Mesenchymal stem cell (in vitro differentiated cells and primary cell): ENCODE results near the gene AEN.
A peak's percentile ranks its signal among the peaks of the same experiment; 100 is the strongest.

Experiments used
- DNase-seq: peaks from one replicate; pipeline ENCODE4 v3.0.0-alpha.2; 2013
- H2AFZ ChIP-seq: one replicate; pipeline ENCODE4 v1.6.1; 2013; ENCODE audit warnings: low read depth, mild to moderate bottlenecking, control low read depth, inconsistent platforms, low read length, moderate library complexity
- H2AK5ac ChIP-seq: 2 replicates; pipeline ENCODE4 v1.6.1; 2013; ENCODE audit warnings: low read length, moderate library complexity, mild to moderate bottlenecking, inconsistent platforms; ENCODE audit not compliant: severe bottlenecking
- H2BK120ac ChIP-seq: one replicate; pipeline ENCODE4 v1.6.1; 2013; ENCODE audit warnings: low read depth, mild to moderate bottlenecking, inconsistent platforms, low read length, moderate library complexity
- H2BK12ac ChIP-seq, 2 experiments: one replicate each; pipeline ENCODE4 v1.6.1; 2013; ENCODE audit warnings: inconsistent platforms in 2 of 2, low read length in 2 of 2, mild to moderate bottlenecking in 2 of 2, moderate library complexity in 2 of 2, control low read depth in 1 of 2
- H2BK15ac ChIP-seq: one replicate; pipeline ENCODE4 v1.6.1; 2013; ENCODE audit warnings: mild to moderate bottlenecking, low read depth, inconsistent platforms; ENCODE audit not compliant: poor library complexity, severe bottlenecking
- H2BK5ac ChIP-seq: 2 replicates; pipeline ENCODE4 v1.6.1; 2013; ENCODE audit warnings: low read depth, mild to moderate bottlenecking, low read length, control low read depth, inconsistent platforms; ENCODE audit not compliant: poor library complexity, severe bottlenecking
- H3K14ac ChIP-seq, 2 experiments: one replicate each; pipeline ENCODE4 v1.6.1; 2013; ENCODE audit warnings: inconsistent platforms in 2 of 2, low read length in 2 of 2, control low read depth in 1 of 2, mild to moderate bottlenecking in 1 of 2, moderate library complexity in 1 of 2
- H3K18ac ChIP-seq, 2 experiments: one replicate each; pipeline ENCODE4 v1.6.1; 2013; ENCODE audit warnings: inconsistent platforms in 2 of 2, low read length in 2 of 2, control low read depth in 1 of 2, low read depth in 1 of 2, mild to moderate bottlenecking in 1 of 2
- H3K23ac ChIP-seq, 2 experiments: one replicate each; pipeline ENCODE4 v1.6.1; 2013; ENCODE audit warnings: inconsistent platforms in 2 of 2, low read length in 2 of 2, mild to moderate bottlenecking in 2 of 2, moderate library complexity in 2 of 2, control low read depth in 1 of 2
- H3K27ac ChIP-seq: 2 replicates; pipeline ENCODE4 v1.5.1; 2013; ENCODE audit warnings: mild to moderate bottlenecking, moderate library complexity, low read length, control low read depth, inconsistent platforms; ENCODE audit not compliant: poor library complexity, severe bottlenecking
- H3K27me3 ChIP-seq, 2 experiments: 2 replicates each; pipeline versions ENCODE4 v1.6.1 to v1.7.0; 2013; ENCODE audit warnings: low read length in 2 of 2, mild to moderate bottlenecking in 2 of 2, moderate library complexity in 2 of 2, control low read depth in 1 of 2, inconsistent platforms in 1 of 2; ENCODE audit not compliant: control insufficient read depth in 1 of 2, insufficient read depth in 1 of 2
- H3K36me3 ChIP-seq, 2 experiments: 2 replicates each; pipeline versions ENCODE4 v1.6.1 to v1.7.0; 2013; ENCODE audit warnings: low read length in 2 of 2, control low read depth in 1 of 2, inconsistent platforms in 1 of 2, low read depth in 1 of 2, mild to moderate bottlenecking in 1 of 2; ENCODE audit not compliant: insufficient read depth in 2 of 2, control insufficient read depth in 1 of 2
- H3K4ac ChIP-seq, 2 experiments: one replicate each; pipeline ENCODE4 v1.6.1; 2013; ENCODE audit warnings: inconsistent platforms in 2 of 2, low read length in 2 of 2, mild to moderate bottlenecking in 2 of 2, moderate library complexity in 2 of 2, control low read depth in 1 of 2, low read depth in 1 of 2
- H3K4me1 ChIP-seq: 2 replicates; pipeline ENCODE4 v1.6.1; 2013; ENCODE audit warnings: low read depth, low read length, control low read depth; ENCODE audit not compliant: control insufficient read depth, insufficient read depth
- H3K4me2 ChIP-seq: 2 replicates; pipeline ENCODE4 v1.6.1; 2013; ENCODE audit warnings: low read length, mild to moderate bottlenecking, inconsistent platforms; ENCODE audit not compliant: poor library complexity, severe bottlenecking
- H3K4me3 ChIP-seq, 2 experiments: 2 replicates each; pipeline versions ENCODE4 v1.5.1 to v1.7.0; 2013; ENCODE audit warnings: low read length in 2 of 2, mild to moderate bottlenecking in 2 of 2, control low read depth in 1 of 2, low read depth in 1 of 2; ENCODE audit not compliant: insufficient read depth in 1 of 2
- H3K79me1 ChIP-seq: replicated peaks from 2 replicates; pipeline ENCODE4 v1.6.1; 2013; ENCODE audit warnings: mild to moderate bottlenecking, control low read depth, low read length, inconsistent platforms; ENCODE audit not compliant: poor library complexity, severe bottlenecking
- H3K9ac ChIP-seq: 2 replicates; pipeline ENCODE4 v1.7.0; 2013; ENCODE audit warnings: mild to moderate bottlenecking, low read length, moderate library complexity
- H3K9me3 ChIP-seq: 2 replicates; pipeline ENCODE4 v1.7.0; 2013; ENCODE audit warnings: mild to moderate bottlenecking, low read length; ENCODE audit not compliant: control insufficient read depth
- H4K8ac ChIP-seq: one replicate; pipeline ENCODE4 v1.6.1; 2013; ENCODE audit warnings: inconsistent platforms, mild to moderate bottlenecking, low read length, moderate library complexity
- H4K91ac ChIP-seq: one replicate; pipeline ENCODE4 v1.6.1; 2013; ENCODE audit warnings: mild to moderate bottlenecking, low read length, inconsistent platforms
- WGBS: methylation state at CpG from one replicate; pipeline ENCODE4 v1.1.7; 2013; ENCODE audit warnings: mixed read lengths; 5-methylcytosine and 5-hydroxymethylcytosine counted together

AEN gene

GRCh38 chr15:88606070-88606794 is 14.9 kb upstream of the AEN start:
- Histone ChIP-seq H3K36me3 (no peaks in the 10 kb centered on the region), H2BK12ac (no peak overlapping the region), H3K18ac (no peak overlapping the region), H3K9ac (no peak overlapping the region), H3K23ac (peak overlapping the region in 1 of 2 experiments; percentile 50), H4K91ac (no peak overlapping the region), H2AFZ (no peak overlapping the region), H3K4ac (no peak overlapping the region), H3K79me1 (no peaks in the 10 kb centered on the region), H3K4me2 (peak overlapping the region; percentile 6), H2AK5ac (no peak overlapping the region), H3K27ac (no peak overlapping the region), H3K27me3 (peaks cover 68 to 69% of the 10 kb centered on the region in 2 experiments), H3K9me3 (no peaks in the 10 kb centered on the region), H3K4me3 (no peak overlapping the region), H4K8ac (no peak overlapping the region), H2BK15ac (no peak overlapping the region), H2BK120ac (no peak overlapping the region), H3K4me1 (peaks cover 22% of the 10 kb centered on the region), H2BK5ac (no peak overlapping the region), H3K14ac (no peak overlapping the region)
- DNase-seq: no peak
- WGBS: 17% methylated on average over 13 of the region's 26 CpGs

- H2BK120ac ChIP-seq: no peak overlapping the region
- no peak overlapping the region for H3K4me3 ChIP-seq
- H4K91ac ChIP-seq: no peak overlapping the region
- H3K14ac ChIP-seq: no peak overlapping the region
- H2BK12ac ChIP-seq: no peak overlapping the region
- H4K8ac ChIP-seq: no peak overlapping the region
- H3K79me1 ChIP-seq: no peaks in the 10 kb centered on the region
- H3K36me3 ChIP-seq: no peaks in the 10 kb centered on the region
- H3K27me3 ChIP-seq: peaks cover 67 to 68% of the 10 kb centered on the region in 2 experiments
- DNase-seq: no peak
- no peak overlapping the region for H2BK15ac ChIP-seq
- H3K27ac ChIP-seq: no peak overlapping the region
- H2AFZ ChIP-seq: no peak overlapping the region
- no CpG with 5 or more reads among the region's 1 CpG for WGBS
- H2AK5ac ChIP-seq: no peak overlapping the region
- no peaks in the 10 kb centered on the region for H3K9me3 ChIP-seq
- no peak overlapping the region for H3K23ac ChIP-seq
- no peak overlapping the region for H2BK5ac ChIP-seq
- no peak overlapping the region for H3K18ac ChIP-seq
- no peak overlapping the region for H3K9ac ChIP-seq
- no peak overlapping the region for H3K4me2 ChIP-seq
- no peak overlapping the region for H3K4ac ChIP-seq
- peaks cover 25% of the 10 kb centered on the region for H3K4me1 ChIP-seq
Observed at GRCh38 chr15:88607951-88608350, 13.2 kb upstream of the AEN start.

- H4K8ac ChIP-seq: no peak overlapping the region
- peaks cover 29% of the 10 kb centered on the region for H3K4me1 ChIP-seq
- H3K18ac ChIP-seq: no peak overlapping the region
- H2BK15ac ChIP-seq: no peak overlapping the region
- no peak overlapping the region for H3K4ac ChIP-seq
- no peaks in the 10 kb centered on the region for H3K79me1 ChIP-seq
- H2AFZ ChIP-seq: no peak overlapping the region
- H3K14ac ChIP-seq: no peak overlapping the region
- H3K27ac ChIP-seq: no peak overlapping the region
- no peaks in the 10 kb centered on the region for H3K9me3 ChIP-seq
- no peak overlapping the region for H3K4me3 ChIP-seq
- H3K27me3 ChIP-seq: peaks cover 60 to 63% of the 10 kb centered on the region in 2 experiments
- WGBS: 84% methylated on average over 4 of the region's 4 CpGs
- no peaks in the 10 kb centered on the region for H3K36me3 ChIP-seq
- H2BK120ac ChIP-seq: no peak overlapping the region
- H2AK5ac ChIP-seq: no peak overlapping the region
- H3K23ac ChIP-seq: no peak overlapping the region
- no peak overlapping the region for H3K9ac ChIP-seq
- no peak overlapping the region for H2BK12ac ChIP-seq
- no peak overlapping the region for H3K4me2 ChIP-seq
- no peak overlapping the region for H2BK5ac ChIP-seq
- H4K91ac ChIP-seq: no peak overlapping the region
- DNase-seq: no peak
Observed at GRCh38 chr15:88608607-88609181, 12.4 kb upstream of the AEN start.

- H2BK120ac ChIP-seq: no peak overlapping the region
- H3K27ac ChIP-seq: no peak overlapping the region
- H3K18ac ChIP-seq: no peak overlapping the region
- no peak overlapping the region for H3K9ac ChIP-seq
- H3K14ac ChIP-seq: no peak overlapping the region
- DNase-seq: no peak
- H3K4me3 ChIP-seq: no peak overlapping the region
- WGBS: 95% methylated on average over 4 of the region's 4 CpGs
- peaks cover 51 to 55% of the 10 kb centered on the region in 2 experiments for H3K27me3 ChIP-seq
- H2AFZ ChIP-seq: no peak overlapping the region
- no peak overlapping the region for H3K4me2 ChIP-seq
- H3K4ac ChIP-seq: no peak overlapping the region
- no peaks in the 10 kb centered on the region for H3K9me3 ChIP-seq
- no peak overlapping the region for H2BK15ac ChIP-seq
- no peak overlapping the region for H3K23ac ChIP-seq
- H3K4me1 ChIP-seq: peaks cover 27% of the 10 kb centered on the region
- H2BK12ac ChIP-seq: no peak overlapping the region
- H3K79me1 ChIP-seq: no peaks in the 10 kb centered on the region
- H4K8ac ChIP-seq: no peak overlapping the region
- H2BK5ac ChIP-seq: no peak overlapping the region
- no peak overlapping the region for H2AK5ac ChIP-seq
- no peak overlapping the region for H4K91ac ChIP-seq
- no peaks in the 10 kb centered on the region for H3K36me3 ChIP-seq
Observed at GRCh38 chr15:88609344-88610090, 11.6 kb upstream of the AEN start.
